HepG2 (cell line): Measurements from ENCODE around the gene ZNFX1. TPM values are rescaled to one million over a fixed set of nuclear protein-coding genes. Genes with fewer than 3 reads are reported as not detected.
A peak's percentile ranks its signal among the peaks of the same experiment; 100 is the strongest.

Experiments
- ATF5 ChIP-seq: sonication (generic); formaldehyde crosslinking; IDR thresholded peaks from 2 replicates; pipeline ENCODE4 v1.4.0; 2020; ENCODE audit warnings: mild to moderate bottlenecking, low read depth, missing genetic modification reagents
- EED ChIP-seq: sonication (generic); formaldehyde crosslinking; IDR thresholded peaks from 2 replicates; pipeline ENCODE4 v1.5.0; 2020; ENCODE audit warnings: mild to moderate bottlenecking, missing genetic modification reagents
- GZF1 ChIP-seq: sonication (generic); formaldehyde crosslinking; IDR thresholded peaks from 2 replicates; pipeline ENCODE4 v1.5.1; 2020; ENCODE audit warnings: mild to moderate bottlenecking, missing genetic modification reagents
- HNF1A ChIP-seq, 2 experiments: sonication (generic) in 1 of 2; formaldehyde crosslinking in 1 of 2; IDR thresholded peaks; 2 replicates each; pipeline versions ENCODE4 v1.4.0 to v1.6.1; 2016 to 2020; ENCODE audit warnings: borderline replicate concordance in 1 of 2, low read depth in 1 of 2, mild to moderate bottlenecking in 1 of 2, missing genetic modification reagents in 1 of 2
- KLF9 ChIP-seq: IDR thresholded peaks from 2 replicates; pipeline ENCODE4 v1.6.1; 2016; ENCODE audit warnings: low read depth
- MXI1 ChIP-seq: IDR thresholded peaks from 3 replicates; pipeline ENCODE4 v1.6.1; 2012; ENCODE audit warnings: low read depth, low read length, inconsistent platforms, borderline replicate concordance
- RARG ChIP-seq: sonication (generic); formaldehyde crosslinking; IDR thresholded peaks from 2 replicates; pipeline ENCODE4 v1.4.0; 2020; ENCODE audit warnings: low read depth, mild to moderate bottlenecking, missing genetic modification reagents
- SP2 ChIP-seq: sonication (generic); formaldehyde crosslinking; IDR thresholded peaks from 2 replicates; pipeline ENCODE4 v1.5.1; 2020; ENCODE audit warnings: mild to moderate bottlenecking, missing genetic modification reagents
- STAT6 ChIP-seq: sonication (generic); formaldehyde crosslinking; IDR thresholded peaks from 2 replicates; pipeline ENCODE4 v1.4.0; 2020; ENCODE audit warnings: missing genetic modification reagents, mild to moderate bottlenecking, borderline replicate concordance
- TCF7 ChIP-seq: sonication (generic); IDR thresholded peaks from 2 replicates; pipeline ENCODE4 v1.6.1; 2016; ENCODE audit warnings: antibody characterized with exemption, low read depth
- ZKSCAN1 ChIP-seq: fragments of 150-350 bp; IDR thresholded peaks from 2 replicates; pipeline ENCODE4 v1.6.1; 2014; ENCODE audit warnings: low read length
- ZNF331 ChIP-seq: sonication (generic); formaldehyde crosslinking; IDR thresholded peaks from 2 replicates; pipeline ENCODE4 v1.4.0; 2020; ENCODE audit warnings: missing genetic modification reagents
- ZNF468 ChIP-seq: sonication (generic); formaldehyde crosslinking; IDR thresholded peaks from 2 replicates; pipeline ENCODE4 v1.8.0; 2022; ENCODE audit warnings: mild to moderate bottlenecking, moderate library complexity, missing genetic modification reagents
- ZNF782 ChIP-seq: sonication (generic); formaldehyde crosslinking; IDR thresholded peaks from 2 replicates; pipeline ENCODE4 v1.4.0; 2020; ENCODE audit warnings: missing genetic modification reagents, mild to moderate bottlenecking, borderline replicate concordance
- polyA plus RNA-seq, 8 experiments: library from polyadenylated mRNA; depleted of rRNA in 3 of 8; stranded (reverse) in 7 of 8; unstranded in 1 of 8; fragments of >200 nt; fragmentation: Illumina TruSeq in 4 of 8; extraction: Trizol in 4 of 8; gene quantifications; 2 replicates each; pipeline versions ENCODE4 v1.2.1 to v1.2.3, GENCODE V29; 2011 to 2016; ENCODE audit warnings: low read depth in 4 of 8, missing spikeins in 1 of 8, mixed read lengths in 1 of 8; ENCODE audit not compliant: insufficient read depth in 1 of 8
- total RNA-seq, 5 experiments: library from RNA; depleted of rRNA; stranded (reverse); fragments of >200 nt; fragmentation: Illumina TruSeq; extraction: Trizol; gene quantifications; 2 replicates each; pipeline ENCODE4 v1.2.3, GENCODE V29; 2016; ENCODE audit warnings: low read depth in 1 of 5
- TF ChIP-seq, protein P1 (sequence below): sonication (generic); formaldehyde crosslinking; IDR thresholded peaks from 2 replicates; pipeline ENCODE4 v1.4.0; 2020; ENCODE audit warnings: mild to moderate bottlenecking, missing genetic modification reagents, borderline replicate concordance

ZNFX1 gene
- total and polyA plus RNA-seq, 2 of the 13 experiments (the other 11 are each of a cell fraction or from before 2014, with no cell fraction given) = 2.9 to 11.1 TPM

DNA sequence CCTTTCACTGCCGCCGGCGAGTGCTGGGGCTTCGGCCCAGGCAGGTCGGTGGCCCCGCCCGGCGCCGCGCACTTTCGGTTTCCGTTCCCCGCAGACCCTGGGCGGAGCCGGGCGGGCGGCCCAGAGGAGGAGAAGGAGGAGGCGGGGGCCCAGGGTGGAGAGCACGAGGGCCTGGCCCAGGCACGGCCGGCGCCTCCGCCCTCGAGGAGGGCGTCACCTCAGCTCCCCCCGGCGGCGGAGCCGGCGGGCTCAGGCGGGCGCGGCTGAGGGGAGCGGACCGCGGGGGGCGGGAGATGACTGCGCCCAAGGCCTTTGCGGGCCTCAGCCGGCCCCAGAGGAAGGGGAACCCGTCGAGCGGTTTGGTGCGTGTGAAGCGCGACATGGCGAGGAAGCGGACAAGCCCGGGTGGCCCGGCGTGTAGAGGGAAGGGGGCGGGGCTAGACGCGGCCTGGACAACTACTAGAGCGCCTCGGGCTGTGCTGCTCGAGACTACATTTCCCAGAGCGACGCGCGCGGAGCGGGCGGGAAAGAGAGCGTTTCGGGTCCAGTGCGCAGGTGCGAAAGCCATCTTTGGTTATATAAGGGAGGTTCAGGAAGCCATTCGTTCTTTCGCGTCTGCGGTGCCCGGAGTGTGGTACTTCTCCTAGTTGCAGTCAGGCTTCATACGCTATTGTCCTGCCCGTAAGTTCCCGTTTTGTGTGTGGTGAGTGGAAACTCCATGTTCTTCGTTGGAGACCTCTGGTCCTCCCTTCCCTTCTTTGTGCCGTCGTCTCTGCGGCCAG, at the start of gene ZNFX1 (continued):
- TF ChIP-seq, protein P1, sequence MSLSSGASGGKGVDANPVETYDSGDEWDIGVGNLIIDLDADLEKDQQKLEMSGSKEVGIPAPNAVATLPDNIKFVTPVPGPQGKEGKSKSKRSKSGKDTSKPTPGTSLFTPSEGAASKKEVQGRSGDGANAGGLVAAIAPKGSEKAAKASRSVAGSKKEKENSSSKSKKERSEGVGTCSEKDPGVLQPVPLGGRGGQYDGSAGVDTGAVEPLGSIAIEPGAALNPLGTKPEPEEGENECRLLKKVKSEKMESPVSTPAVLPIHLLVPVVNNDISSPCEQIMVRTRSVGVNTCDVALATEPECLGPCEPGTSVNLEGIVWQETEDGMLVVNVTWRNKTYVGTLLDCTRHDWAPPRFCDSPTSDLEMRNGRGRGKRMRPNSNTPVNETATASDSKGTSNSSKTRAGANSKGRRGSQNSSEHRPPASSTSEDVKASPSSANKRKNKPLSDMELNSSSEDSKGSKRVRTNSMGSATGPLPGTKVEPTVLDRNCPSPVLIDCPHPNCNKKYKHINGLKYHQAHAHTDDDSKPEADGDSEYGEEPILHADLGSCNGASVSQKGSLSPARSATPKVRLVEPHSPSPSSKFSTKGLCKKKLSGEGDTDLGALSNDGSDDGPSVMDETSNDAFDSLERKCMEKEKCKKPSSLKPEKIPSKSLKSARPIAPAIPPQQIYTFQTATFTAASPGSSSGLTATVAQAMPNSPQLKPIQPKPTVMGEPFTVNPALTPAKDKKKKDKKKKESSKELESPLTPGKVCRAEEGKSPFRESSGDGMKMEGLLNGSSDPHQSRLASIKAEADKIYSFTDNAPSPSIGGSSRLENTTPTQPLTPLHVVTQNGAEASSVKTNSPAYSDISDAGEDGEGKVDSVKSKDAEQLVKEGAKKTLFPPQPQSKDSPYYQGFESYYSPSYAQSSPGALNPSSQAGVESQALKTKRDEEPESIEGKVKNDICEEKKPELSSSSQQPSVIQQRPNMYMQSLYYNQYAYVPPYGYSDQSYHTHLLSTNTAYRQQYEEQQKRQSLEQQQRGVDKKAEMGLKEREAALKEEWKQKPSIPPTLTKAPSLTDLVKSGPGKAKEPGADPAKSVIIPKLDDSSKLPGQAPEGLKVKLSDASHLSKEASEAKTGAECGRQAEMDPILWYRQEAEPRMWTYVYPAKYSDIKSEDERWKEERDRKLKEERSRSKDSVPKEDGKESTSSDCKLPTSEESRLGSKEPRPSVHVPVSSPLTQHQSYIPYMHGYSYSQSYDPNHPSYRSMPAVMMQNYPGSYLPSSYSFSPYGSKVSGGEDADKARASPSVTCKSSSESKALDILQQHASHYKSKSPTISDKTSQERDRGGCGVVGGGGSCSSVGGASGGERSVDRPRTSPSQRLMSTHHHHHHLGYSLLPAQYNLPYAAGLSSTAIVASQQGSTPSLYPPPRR (CRISPR knock-in tag) = peak; percentile 79
- TF ChIP-seq ZNF782 (CRISPR knock-in tag) (peak; percentile 84), ATF5 (CRISPR knock-in tag) (peak; percentile 95), GZF1 (CRISPR knock-in tag) (peak; percentile 77; the same call in 1 of the 2 replicates), HNF1A (IDR thresholded peaks at IDR 0.05; ENCODE audit: low read depth) (no peak), HNF1A (CRISPR knock-in tag; IDR thresholded peaks at IDR 0.05; ENCODE audit: borderline replicate concordance) (peak; percentile 79), ZKSCAN1 (peak; percentile 72; the same call in 1 of the 2 replicates), KLF9 (no peak; the same call in 1 of the 2 replicates), TCF7 (no peak; the same call in 1 of the 2 replicates), RARG (CRISPR knock-in tag) (peak; percentile 99), EED (peak; percentile 98), STAT6 (CRISPR knock-in tag) (peak; percentile 35), MXI1 (peak; percentile 96; the same call in 2 of the 3 replicates), ZNF331 (CRISPR knock-in tag) (peak; percentile 89), SP2 (CRISPR knock-in tag) (peak; percentile 58), ZNF468 (CRISPR knock-in tag) (0 out of 2 replicates have a peak, but pooled peaks have one; percentile 73)
